ENCODE data around the gene UNC13D.

DNA sequence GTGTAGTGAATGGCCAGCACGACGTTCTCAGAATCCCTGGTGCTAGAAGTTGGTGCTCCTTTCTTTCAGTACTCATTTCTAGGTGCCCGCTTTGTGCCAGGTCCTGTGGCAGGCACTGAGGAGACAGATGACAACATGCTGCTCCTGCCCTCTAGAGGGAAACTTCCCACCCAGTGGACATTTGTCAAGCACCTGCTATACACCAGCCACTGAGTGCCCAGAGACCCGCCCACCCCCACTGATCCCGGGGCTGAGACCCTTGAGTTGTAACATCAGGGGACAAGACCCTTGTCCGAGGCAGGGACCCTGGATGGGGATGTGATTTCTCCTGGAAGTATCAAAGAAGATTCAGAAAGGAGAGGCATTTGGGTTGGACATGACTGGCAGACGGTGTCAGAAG lies 25.1 kb downstream of the UNC13D start:
- TF ChIP-seq, protein P1, sequence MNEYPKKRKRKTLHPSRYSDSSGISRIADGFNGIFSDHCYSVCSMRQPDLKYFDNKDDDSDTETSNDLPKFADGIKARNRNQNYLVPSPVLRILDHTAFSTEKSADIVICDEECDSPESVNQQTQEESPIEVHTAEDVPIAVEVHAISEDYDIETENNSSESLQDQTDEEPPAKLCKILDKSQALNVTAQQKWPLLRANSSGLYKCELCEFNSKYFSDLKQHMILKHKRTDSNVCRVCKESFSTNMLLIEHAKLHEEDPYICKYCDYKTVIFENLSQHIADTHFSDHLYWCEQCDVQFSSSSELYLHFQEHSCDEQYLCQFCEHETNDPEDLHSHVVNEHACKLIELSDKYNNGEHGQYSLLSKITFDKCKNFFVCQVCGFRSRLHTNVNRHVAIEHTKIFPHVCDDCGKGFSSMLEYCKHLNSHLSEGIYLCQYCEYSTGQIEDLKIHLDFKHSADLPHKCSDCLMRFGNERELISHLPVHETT (tag by site-specific recombination; IDR thresholded peaks at IDR 0.05) = no peak
- no peak for TF ChIP-seq ZBTB17 (tag by site-specific recombination; IDR thresholded peaks at IDR 0.05)
- TF ChIP-seq, protein P2, sequence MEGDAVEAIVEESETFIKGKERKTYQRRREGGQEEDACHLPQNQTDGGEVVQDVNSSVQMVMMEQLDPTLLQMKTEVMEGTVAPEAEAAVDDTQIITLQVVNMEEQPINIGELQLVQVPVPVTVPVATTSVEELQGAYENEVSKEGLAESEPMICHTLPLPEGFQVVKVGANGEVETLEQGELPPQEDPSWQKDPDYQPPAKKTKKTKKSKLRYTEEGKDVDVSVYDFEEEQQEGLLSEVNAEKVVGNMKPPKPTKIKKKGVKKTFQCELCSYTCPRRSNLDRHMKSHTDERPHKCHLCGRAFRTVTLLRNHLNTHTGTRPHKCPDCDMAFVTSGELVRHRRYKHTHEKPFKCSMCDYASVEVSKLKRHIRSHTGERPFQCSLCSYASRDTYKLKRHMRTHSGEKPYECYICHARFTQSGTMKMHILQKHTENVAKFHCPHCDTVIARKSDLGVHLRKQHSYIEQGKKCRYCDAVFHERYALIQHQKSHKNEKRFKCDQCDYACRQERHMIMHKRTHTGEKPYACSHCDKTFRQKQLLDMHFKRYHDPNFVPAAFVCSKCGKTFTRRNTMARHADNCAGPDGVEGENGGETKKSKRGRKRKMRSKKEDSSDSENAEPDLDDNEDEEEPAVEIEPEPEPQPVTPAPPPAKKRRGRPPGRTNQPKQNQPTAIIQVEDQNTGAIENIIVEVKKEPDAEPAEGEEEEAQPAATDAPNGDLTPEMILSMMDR (tag by site-specific recombination; IDR thresholded peaks at IDR 0.05) = no peak
- TF ChIP-seq ZBTB1 (tag by site-specific recombination; IDR thresholded peaks at IDR 0.05) = no peak
- no peak for TF ChIP-seq ZNF174 (tag by site-specific recombination; IDR thresholded peaks at IDR 0.05)
- TF ChIP-seq ZNF670 (tag by site-specific recombination; IDR thresholded peaks at IDR 0.05; ENCODE audit: low read depth) = no peak
- TF ChIP-seq ZNF138 (tag by site-specific recombination; IDR thresholded peaks at IDR 0.05; ENCODE audit: borderline replicate concordance) = no peak
- TF ChIP-seq ZNF473 (tag by site-specific recombination; IDR thresholded peaks at IDR 0.05) = no peak
- no peak for TF ChIP-seq KLF1 (tag by site-specific recombination; IDR thresholded peaks at IDR 0.05)
- no peak for TF ChIP-seq ZNF274 (IDR thresholded peaks at IDR 0.05; ENCODE audit: low read length)
- no peak for TF ChIP-seq ZNF274 (tag by site-specific recombination; IDR thresholded peaks at IDR 0.05; ENCODE audit: borderline replicate concordance)
- no peak for TF ChIP-seq KLF16 (tag by site-specific recombination; IDR thresholded peaks at IDR 0.05)

Data from HEK293 (cell line).